Skeletal muscle satellite cell (primary cell): ENCODE data around the gene LCA5.
A peak's percentile ranks its signal among the peaks of the same experiment; 100 is the strongest.
"Not testable (repeated sequence)": the region's sequence is repeated elsewhere in the genome, so short reads cannot be mapped to it uniquely, and the experiment has no call there.

Source experiments
- H3K27me3 ChIP-seq: 2 replicates; pipeline ENCODE4 v1.7.0; 2013; ENCODE audit warnings: low read length; ENCODE audit not compliant: control insufficient read depth, insufficient read depth
- H3K36me3 ChIP-seq: 2 replicates; pipeline ENCODE4 v1.7.0; 2013; ENCODE audit warnings: mild to moderate bottlenecking, control low read depth, low read length; ENCODE audit not compliant: insufficient read depth
- H3K4me1 ChIP-seq: 2 replicates; pipeline ENCODE4 v1.7.0; 2013; ENCODE audit warnings: low read length; ENCODE audit not compliant: control insufficient read depth, insufficient read depth
- H3K4me2 ChIP-seq: 2 replicates; pipeline ENCODE4 v1.7.0; 2013; ENCODE audit warnings: mild to moderate bottlenecking, low read length
- H3K4me3 ChIP-seq: 2 replicates; pipeline ENCODE4 v1.7.0; 2013; ENCODE audit warnings: low read length
- H3K9ac ChIP-seq: 2 replicates; pipeline ENCODE4 v1.7.0; 2013; ENCODE audit warnings: mild to moderate bottlenecking, low read depth, low read length, moderate library complexity
- H3K9me3 ChIP-seq: replicated peaks from 2 replicates; pipeline ENCODE4 v1.7.0; 2013; ENCODE audit warnings: mild to moderate bottlenecking, control low read depth, low read length

Gene LCA5

GRCh38 chr6:79463621-79464050, 73.6 kb downstream of the LCA5 start:
- no peak overlapping the region for H3K4me3 ChIP-seq
- no peaks in the 10 kb centered on the region for H3K27me3 ChIP-seq
- no peaks in the 10 kb centered on the region for H3K9me3 ChIP-seq
- no peak overlapping the region for H3K9ac ChIP-seq
- peaks cover 10% of the 10 kb centered on the region for H3K4me1 ChIP-seq
- H3K4me2 ChIP-seq, result no peak overlapping the region
- H3K36me3 ChIP-seq, result no peaks in the 10 kb centered on the region

GRCh38 chr6:79461205-79461604, 76.0 kb downstream of the LCA5 start:
- Histone ChIP-seq H3K4me1 (no peaks in the 10 kb centered on the region), H3K9ac (no peak overlapping the region), H3K27me3 (no peaks in the 10 kb centered on the region), H3K4me3 (no peak overlapping the region), H3K36me3 (no peaks in the 10 kb centered on the region), H3K4me2 (no peak overlapping the region), H3K9me3 (no peaks in the 10 kb centered on the region)

- no peaks in the 10 kb centered on the region for H3K27me3 ChIP-seq
- no peak overlapping the region for H3K4me3 ChIP-seq
- no peaks in the 10 kb centered on the region for H3K9me3 ChIP-seq
- no peaks in the 10 kb centered on the region for H3K36me3 ChIP-seq
- H3K4me2 ChIP-seq, result no peak overlapping the region
- H3K4me1 ChIP-seq, result peaks cover 5% of the 10 kb centered on the region
- H3K9ac ChIP-seq, result no peak overlapping the region
These were observed 81.8 kb downstream of the LCA5 start for GRCh38 chr6:79455446-79455845.

- no peak overlapping the region for H3K9ac ChIP-seq
- H3K36me3 ChIP-seq, result no peaks in the 10 kb centered on the region
- H3K4me2 ChIP-seq, result no peak overlapping the region
- H3K9me3 ChIP-seq, result no peaks in the 10 kb centered on the region
- no peak overlapping the region for H3K4me3 ChIP-seq
- no peaks in the 10 kb centered on the region for H3K27me3 ChIP-seq
- peaks cover 5% of the 10 kb centered on the region for H3K4me1 ChIP-seq
These were observed 83.6 kb downstream of the LCA5 start for GRCh38 chr6:79453558-79454042.

GRCh38 chr6:79450984-79451383, 86.2 kb downstream of the LCA5 start:
- Histone ChIP-seq H3K27me3 (no peaks in the 10 kb centered on the region), H3K9me3 (no peaks in the 10 kb centered on the region), H3K4me3 (no peak overlapping the region), H3K4me2 (no peak overlapping the region), H3K9ac (no peak overlapping the region), H3K4me1 (peaks cover 5% of the 10 kb centered on the region), H3K36me3 (no peaks in the 10 kb centered on the region)

- Histone ChIP-seq H3K9me3 (no peaks in the 10 kb centered on the region), H3K4me2 (no peak overlapping the region), H3K27me3 (no peaks in the 10 kb centered on the region), H3K4me1 (no peaks in the 10 kb centered on the region), H3K4me3 (no peak overlapping the region), H3K36me3 (no peaks in the 10 kb centered on the region), H3K9ac (no peak overlapping the region)
These were observed 91.2 kb downstream of the LCA5 start for GRCh38 chr6:79446006-79446405.

- not testable (repeated sequence) for H3K27me3 ChIP-seq, H3K36me3 ChIP-seq
These were observed 93.4 kb downstream of the LCA5 start for GRCh38 chr6:79443876-79444275.

GRCh38 chr6:79441192-79441591, 96.0 kb downstream of the LCA5 start:
- Histone ChIP-seq H3K9me3 (no peaks in the 10 kb centered on the region), H3K4me3 (no peak overlapping the region), H3K4me1 (peaks cover 10% of the 10 kb centered on the region), H3K36me3 (no peaks in the 10 kb centered on the region), H3K9ac (no peak overlapping the region), H3K27me3 (no peaks in the 10 kb centered on the region), H3K4me2 (no peak overlapping the region)

More at GRCh38 chr6:79443876-79444275, 93.4 kb downstream of the LCA5 start:
- H3K9me3 ChIP-seq, H3K4me2 ChIP-seq, H3K4me1 ChIP-seq, H3K4me3 ChIP-seq, H3K9ac ChIP-seq: not testable (repeated sequence)

- Histone ChIP-seq H3K36me3 (no peaks in the 10 kb centered on the region), H3K4me3 (no peak overlapping the region), H3K9me3 (no peaks in the 10 kb centered on the region), H3K4me2 (no peak overlapping the region), H3K9ac (no peak overlapping the region), H3K27me3 (no peaks in the 10 kb centered on the region), H3K4me1 (peaks cover 10% of the 10 kb centered on the region)
These were observed 96.6 kb downstream of the LCA5 start for GRCh38 chr6:79440598-79440997.

- Histone ChIP-seq H3K36me3 (no peaks in the 10 kb centered on the region), H3K4me2 (peak overlapping the region; percentile 15), H3K9ac (no peak overlapping the region), H3K4me3 (no peak overlapping the region), H3K27me3 (no peaks in the 10 kb centered on the region), H3K9me3 (no peaks in the 10 kb centered on the region), H3K4me1 (peaks cover 10% of the 10 kb centered on the region)
These were observed 99.2 kb downstream of the LCA5 start for GRCh38 chr6:79438030-79438429.

GRCh38 chr6:79436241-79436640, 101.0 kb downstream of the LCA5 start:
- Histone ChIP-seq H3K4me3 (no peak overlapping the region), H3K27me3 (no peaks in the 10 kb centered on the region), H3K4me1 (peaks cover 10% of the 10 kb centered on the region), H3K4me2 (no peak overlapping the region), H3K9ac (no peak overlapping the region), H3K36me3 (no peaks in the 10 kb centered on the region), H3K9me3 (no peaks in the 10 kb centered on the region)

- no peak overlapping the region for H3K9ac ChIP-seq
- no peaks in the 10 kb centered on the region for H3K9me3 ChIP-seq
- no peaks in the 10 kb centered on the region for H3K36me3 ChIP-seq
- no peak overlapping the region for H3K4me3 ChIP-seq
- no peak overlapping the region for H3K4me2 ChIP-seq
- H3K27me3 ChIP-seq, result no peaks in the 10 kb centered on the region
- H3K4me1 ChIP-seq, result peaks cover 10% of the 10 kb centered on the region
These were observed 101.5 kb downstream of the LCA5 start for GRCh38 chr6:79435746-79436145.
